CD1c-positive myeloid dendritic cell (primary cell): Measurements from ENCODE around the gene MRPL48.
"Not testable (repeated sequence)": the region's sequence is repeated elsewhere in the genome, so short reads cannot be mapped to it uniquely, and the experiment has no call there.

Experiments used
- DNase-seq: peaks from one replicate; pipeline ENCODE4 v3.0.0-alpha.2; 2016; ENCODE audit errors: extremely low spot score

MRPL48 gene

DNA sequence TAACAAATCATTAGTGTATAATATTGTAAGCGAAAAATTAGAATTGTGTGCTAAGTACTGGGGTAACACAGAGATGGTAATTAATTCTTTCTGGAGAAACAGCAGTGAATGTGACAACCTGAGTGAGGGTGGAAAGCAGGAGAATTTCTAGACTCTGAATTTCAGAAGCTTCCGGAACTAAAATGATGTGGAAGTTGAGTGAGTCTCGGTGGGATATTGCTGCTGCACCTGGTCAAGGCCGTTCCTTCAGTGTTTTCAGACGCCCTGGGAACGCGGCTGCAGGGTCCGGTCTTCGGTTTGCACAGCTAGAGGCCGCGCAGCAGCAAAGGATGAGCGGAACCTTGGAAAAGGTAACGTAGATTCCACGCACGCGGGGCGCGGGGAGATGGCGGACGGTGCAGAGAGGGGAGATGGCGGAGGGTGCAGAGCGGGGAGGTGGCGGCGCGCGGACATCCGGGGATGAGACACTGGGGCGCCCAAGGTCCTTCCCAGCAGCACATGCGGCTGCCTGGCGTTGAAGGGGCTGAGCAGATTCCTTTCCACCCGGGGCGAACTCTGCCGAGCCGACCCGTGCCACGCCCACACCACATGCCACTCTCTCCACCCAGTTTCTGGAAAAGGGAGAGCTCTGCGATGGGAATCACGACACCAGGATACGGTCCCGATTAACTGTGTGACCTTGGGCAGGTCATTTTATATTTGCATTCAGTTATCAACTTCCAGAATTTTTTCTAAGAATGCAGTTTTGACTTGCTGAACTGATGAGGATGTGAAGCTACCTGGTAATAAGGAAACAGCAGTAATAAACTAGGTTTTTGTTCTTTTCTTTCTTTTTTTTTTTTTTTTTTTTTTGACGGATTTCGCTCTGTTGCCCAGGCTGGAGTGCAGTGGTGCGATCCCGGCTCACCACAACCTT is at the start of gene MRPL48:
Gene MRPL48 (plus strand): TSS at position 232 of the 916 bp plus-strand sequence. CDS start 98 bp downstream, at position 330.
- DNase-seq, result peak; percentile 86

DNA sequence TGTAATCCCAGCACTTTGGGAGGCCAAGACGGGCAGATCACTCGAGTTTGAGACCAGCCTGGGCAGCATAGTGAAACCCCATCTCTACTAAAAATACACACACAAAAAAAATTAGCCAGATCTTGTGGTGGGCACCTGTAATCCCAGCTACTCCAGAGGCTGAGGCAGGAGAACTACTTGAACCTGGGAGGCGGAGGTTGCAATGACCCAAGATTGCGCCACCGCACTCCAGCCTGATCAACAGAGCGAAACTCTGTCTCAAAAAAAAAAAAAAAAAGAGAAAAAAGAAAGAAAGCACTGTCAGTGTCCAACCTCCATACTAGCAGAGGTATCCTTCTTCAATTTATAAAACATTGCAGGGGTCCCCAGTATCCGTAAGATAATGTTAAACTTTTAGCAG is 44.6 kb upstream of the MRPL48 start:
- no peak for DNase-seq

DNA sequence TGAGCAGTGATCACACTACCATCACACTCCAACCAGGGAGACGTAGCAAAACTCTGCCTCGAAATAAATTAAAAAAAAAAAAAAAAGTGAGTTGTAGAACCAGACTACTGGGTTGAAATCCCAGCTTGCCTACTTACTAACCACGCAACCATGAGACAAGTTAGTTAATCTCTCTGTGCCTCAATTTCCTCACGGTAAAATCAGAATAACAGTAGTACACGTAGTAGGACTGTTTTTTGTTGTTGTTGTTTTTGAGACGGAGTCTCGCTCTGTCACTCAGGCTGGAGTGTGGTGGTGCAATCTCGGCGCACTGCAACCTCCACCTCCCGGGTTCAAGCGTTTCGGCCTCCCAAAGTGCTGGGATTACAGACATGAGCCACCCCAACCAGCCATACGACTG is 41.0 kb upstream of the MRPL48 start:
- no peak for DNase-seq

DNA sequence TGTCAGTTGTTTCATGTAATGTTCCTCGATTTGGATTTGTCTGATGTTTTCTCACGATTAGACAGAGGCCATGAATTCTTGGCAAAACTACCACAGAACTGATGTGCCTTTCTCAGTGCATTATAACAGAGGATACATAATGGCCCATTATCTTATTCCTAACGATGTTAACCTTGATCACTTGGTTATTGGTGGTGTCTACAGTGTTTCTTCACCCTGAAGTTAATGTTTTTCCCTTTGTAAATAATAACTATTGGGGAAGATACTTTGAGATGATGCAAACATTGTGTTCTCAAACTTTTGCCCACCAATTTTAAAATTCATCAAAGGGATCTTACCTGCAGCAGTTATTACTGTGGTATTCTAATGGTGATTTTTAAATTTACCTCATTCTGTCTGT is 39.9 kb upstream of the MRPL48 start:
- no peak for DNase-seq

DNA sequence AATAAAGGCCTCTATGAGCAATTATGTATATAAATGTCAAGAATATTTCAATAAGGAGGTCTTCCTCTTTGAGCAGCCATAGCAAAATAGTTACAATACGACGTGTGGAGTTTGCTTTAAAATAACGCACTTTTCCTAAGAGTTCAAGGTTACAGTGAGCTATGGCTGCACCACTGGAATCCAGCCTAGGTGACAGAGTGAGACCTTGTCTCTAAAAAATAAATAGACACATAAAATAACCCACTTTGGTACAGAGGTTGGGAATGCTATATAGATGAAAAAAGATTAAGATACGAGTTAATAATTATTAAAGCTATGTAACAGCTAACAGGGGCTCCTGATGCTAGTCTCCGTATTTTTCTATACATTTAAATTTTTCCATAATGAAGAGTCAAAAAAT is 39.4 kb upstream of the MRPL48 start:
- DNase-seq, result no peak

DNA sequence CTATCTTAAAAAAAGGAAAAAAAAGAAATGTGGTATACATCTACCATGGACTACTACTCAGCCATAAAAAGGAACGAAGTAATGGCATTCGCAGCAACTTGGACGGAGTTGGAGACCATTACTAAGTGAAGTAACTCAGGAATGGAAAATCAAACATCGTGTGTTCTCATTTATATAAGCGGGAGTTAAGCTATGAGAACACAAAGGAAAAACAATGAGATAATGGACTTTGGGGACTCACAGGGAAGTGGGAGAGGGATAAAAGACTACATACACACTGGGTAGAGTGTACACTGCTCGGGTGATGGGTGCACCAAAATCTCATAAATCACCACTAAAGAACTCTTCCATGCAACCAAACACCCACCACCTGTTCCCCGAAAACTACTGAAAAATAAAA is 38.6 kb upstream of the MRPL48 start:
- DNase-seq, result no peak

DNA sequence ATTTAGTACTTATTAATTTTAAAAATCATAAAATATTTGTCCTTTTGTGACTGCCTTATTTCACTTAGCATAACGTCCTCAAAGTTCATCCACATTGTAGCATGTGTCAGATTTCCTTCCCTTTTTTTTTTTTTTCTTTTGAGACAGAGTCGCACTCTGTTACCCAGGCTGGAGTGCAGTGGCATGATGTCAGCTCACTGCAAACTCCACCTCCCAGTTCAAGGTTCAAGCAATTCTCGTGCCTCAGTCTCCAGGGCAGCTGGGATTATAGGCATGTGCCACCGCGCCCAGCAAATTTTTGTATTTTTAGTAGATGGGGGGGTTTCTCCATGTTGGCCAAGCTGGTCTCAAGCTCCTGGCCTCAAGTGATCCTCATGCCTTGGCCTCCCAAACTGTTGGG is 37.4 kb upstream of the MRPL48 start:
- peak; percentile 26 for DNase-seq

DNA sequence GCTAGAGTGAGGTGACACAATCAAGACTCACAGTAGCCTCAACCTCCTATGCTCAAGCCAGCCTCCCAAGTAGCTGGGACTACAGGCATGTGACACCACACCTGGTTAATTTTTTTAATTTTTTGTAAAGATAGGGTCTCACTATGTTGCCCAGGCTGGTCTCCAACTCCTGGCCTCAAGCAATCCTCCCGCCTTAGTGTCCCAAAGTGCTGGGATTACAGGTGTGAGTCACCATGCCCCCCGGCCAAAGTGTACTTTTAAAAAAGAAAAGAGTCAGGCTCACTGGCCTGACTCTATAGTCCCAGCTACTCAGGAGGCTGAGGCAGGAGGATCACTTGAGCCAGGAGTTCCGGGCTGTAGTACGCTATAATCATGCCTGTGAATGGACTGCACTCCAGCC is 36.8 kb upstream of the MRPL48 start:
- not testable (repeated sequence) for DNase-seq

DNA sequence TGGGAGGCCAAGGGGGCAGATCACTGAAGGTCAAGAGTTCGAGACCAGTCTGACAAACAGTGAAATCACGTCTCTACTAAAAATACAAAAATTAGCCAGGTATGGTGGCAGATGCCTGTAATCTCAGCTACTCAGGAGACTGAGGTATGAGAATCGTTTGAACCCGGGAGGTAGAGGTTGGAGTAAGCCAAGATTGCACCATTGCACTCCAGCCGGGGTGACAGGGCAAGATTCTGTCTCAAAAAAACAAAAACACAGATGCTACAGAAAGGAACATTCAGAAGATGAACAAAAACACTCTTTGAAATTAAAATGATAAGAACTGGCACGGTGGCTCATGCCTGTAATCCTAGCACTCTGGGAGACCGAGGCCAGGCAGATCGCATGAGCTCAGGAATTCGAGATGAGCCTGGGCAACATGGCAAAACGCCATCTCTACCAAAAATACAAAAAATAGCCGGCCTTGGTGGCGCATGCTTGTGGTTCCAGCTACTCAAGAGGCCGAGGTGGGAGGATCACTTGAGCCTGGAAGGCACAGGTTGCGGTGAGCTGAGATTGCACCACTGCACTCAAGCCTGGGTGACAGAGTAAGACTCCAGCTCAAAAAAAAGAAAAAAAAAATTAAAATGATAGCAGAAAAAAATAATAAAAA is 35.3 kb upstream of the MRPL48 start:
- no peak for DNase-seq

DNA sequence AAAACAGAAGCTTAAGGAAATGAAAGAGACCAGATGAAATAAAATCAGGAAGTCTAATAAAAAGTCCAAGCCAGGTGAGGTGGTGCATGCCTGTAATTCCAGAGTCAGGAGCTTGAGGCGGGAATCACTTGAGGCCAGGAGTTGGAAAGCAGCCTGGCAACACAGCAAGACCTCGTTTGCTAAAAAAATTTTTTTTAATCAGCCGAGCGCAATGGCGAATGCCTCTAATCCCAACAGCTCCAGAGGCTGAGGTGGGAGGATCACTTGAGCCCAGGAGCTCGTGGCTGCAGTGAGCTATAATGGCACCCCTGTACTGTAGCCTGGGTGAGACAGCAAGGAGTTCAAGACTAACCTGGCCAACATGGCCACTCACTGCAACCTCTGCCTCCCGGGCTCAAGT is 34.8 kb upstream of the MRPL48 start:
- no peak for DNase-seq

DNA sequence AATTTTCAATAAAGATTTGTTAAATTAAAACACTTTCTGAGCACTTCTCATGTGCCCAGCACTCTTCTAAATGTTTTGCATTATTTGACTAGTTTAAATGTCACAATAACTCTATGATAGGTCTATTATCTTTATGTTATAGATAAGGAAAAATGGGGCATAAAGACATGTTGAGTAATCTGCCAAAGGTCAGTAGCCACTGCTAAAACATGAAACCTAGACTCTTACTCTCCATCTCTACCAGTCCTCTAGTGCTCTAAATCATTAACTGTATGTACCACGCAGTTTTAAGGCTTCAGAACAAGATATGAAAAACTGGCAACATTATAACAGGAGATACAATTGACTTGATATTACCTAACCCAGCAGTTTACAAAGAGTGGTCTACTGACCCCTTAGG is 33.7 kb upstream of the MRPL48 start:
- no peak for DNase-seq

DNA sequence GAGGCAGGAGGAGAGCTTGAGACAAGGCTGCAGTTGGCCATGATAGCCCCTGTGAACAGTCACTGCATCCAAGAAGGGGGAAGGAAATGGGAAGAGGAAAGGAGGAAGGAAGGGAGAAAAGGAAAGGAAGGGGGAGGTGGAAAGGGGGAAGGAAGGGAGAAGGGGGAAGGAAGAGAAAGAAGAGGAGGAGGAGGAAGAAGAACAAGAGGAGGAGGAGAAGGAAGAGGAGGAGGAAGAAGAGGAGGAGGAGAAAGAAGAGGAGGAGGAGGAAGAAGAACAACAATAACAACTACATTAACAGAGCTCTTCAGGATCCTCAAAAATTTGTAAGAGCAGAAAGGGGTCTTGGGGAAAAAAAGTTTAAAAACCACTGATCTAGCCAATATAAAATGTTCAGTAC is 32.0 kb upstream of the MRPL48 start:
- no peak for DNase-seq

DNA sequence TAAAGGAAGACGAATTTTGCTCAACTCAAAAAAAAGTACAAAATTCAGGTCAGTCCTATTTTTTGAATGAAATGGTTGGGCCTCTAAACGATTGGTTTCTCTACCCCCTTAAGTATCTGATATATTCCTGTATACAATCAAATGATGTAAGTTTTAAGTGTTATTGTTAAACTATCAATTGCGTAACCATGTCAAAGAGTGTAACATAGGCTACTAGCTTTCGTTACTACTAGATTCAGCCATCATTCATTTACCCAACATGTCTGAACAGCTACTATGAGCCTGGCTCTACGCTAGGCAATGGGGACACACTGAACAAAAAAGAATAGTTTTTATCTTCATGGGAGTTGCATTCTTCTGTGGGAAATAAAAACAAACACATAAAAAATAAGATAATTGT is 30.1 kb upstream of the MRPL48 start:
- DNase-seq, result no peak

DNA sequence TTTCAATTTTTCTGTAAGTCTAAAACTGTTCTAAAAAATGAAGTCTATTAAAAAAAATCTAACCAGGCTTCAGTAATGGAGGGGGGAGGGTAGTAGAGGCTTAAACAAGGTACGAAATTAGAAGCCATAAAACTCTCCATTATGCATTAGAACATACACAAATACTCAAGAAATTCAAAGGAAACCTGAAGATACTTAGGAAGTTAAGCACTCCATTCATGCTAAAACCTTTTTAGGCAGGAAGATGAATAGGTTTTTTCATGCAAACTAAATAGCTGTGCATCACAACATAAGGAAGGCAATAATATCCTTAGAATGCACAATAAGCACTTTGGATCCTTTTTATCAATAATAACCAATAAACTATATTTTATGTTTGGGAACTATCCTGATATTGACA is 29.2 kb upstream of the MRPL48 start:
- no peak for DNase-seq

DNA sequence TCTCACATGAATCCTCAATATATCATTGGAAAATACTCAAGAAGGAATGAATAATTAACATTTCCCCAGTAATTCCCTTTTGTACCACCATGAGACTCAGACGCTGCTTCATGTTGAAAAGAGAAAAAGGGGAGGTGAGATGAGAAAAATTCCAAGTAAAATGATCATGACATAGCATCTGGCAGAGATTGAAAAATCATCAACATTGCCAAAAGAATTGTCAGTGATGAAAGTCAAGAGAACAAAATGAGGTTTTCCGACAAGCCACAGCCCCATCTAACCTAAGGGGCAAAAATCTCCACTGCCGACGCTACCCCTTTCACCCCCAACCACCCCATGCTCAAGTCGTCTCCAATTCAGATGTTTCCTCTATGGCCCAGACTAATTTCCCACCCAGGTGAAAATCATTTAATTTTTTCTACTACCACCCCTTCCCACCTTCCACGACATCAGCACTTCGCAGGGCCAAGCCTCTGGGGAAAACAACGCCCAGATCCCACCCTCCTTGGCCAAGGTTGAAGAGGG is 28.0 kb upstream of the MRPL48 start:
- peak; percentile 11 for DNase-seq

DNA sequence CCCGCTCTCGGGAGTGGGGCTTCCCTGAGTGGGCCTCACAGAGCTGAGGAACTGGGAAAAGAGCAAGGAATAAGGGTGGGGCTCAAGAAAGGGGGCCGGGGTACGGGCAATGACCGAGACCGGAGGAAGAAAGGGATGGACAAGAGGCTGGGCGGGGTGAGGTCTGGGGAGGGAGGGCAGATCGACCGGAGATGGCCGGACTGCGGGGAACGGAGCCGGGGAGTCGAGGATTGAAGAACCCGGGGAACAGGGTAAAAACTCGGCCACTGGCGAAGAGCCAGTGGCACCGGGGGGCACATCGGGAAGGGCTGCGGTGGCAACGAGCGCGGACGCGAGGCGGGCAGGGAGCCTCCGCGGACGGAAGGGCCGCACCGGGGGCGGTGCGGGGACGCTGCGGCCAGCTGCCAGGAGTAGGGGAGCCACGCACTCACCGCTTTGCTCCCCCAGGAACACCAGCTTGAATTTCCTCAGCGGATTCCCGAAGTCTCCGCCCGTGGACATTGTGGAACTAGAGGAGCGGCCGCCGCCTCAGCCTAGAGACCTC is 27.5 kb upstream of the MRPL48 start:
- DNase-seq, result peak; percentile 26

DNA sequence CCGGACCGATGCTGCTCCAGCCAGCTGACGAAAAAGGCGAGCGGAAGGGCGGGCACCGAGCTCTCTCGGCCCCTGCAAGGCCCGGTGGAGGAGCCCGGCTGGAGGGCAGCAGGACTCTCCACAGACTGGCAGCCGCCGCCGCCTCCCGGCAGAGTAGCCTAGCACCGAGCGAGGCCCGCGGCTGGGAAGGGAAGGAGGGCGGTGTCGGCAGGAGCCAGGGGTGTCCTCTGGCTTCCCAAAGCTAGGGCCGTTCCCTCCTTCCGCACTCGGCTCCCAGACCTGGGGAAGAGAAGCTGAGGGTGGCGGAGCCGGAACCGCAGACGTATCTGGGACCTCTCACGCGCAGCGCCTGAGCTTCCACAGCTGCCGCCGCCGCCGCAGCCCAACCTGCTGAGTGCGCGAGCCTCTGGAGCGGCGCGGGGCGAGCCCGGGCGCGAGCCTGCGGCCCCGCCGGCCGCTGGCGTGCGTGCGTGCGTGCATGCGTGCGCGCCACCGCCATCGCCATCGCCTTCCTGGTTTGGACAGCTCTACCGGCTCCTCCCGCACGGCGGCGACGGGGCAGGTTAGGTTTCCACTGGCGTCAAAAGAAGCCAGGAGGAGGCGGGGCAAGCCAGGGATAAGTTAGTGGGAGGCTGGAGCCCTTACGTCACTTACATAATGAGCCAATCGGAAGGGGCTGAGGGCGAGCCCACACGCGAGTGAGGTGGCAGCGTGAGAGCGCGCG is 26.8 kb upstream of the MRPL48 start, which contains the start of gene RAB6A:
Gene RAB6A (minus strand): TSS at position 396 of the 724 bp plus-strand sequence. CDS start 439 bp downstream, outside the sequence.
- DNase-seq, result peak; percentile 100

DNA sequence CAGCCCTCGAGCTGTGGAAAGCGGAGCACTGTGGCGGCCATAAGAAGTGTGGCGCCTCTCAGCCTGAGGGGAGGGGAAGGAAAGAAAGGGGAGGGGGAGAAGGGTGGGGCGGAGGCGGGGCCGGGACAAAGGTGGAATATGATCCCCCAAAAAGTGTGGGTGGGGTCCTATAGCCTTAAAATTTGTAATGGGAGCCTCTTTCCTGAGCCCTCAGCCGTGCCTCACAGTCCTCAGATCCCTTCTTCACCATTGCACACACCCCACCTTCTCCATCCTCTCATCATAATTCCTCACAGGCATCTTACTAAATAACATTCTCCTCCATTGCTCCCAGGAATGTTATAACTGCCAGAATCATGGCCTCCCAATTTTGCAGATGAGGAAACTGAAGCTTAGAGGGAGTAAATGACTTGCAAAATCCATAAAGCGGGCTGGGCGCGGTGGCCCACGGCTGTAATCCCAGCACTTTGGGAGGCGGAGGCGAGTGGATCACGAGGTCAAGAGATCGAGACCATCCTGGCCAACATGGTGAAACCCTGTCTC is 26.2 kb upstream of the MRPL48 start:
- peak; percentile 10 for DNase-seq

DNA sequence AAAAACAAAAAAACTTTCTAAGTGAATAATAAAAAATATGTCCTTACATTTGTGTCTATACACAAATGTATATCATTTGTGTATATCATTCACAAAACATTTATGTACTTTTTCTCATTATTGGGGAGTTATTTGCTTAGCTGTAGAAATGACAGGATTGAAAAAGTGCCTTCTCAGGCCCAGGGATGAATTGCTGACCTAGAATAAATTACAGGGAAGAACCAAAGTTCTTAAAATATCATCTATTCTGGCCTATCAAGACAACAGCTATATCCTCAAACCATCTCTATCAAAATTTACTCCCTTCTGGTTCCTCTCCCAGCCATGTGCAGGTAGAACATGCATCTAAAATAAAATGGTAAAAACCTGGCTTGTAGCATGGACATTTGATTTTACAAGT is 24.9 kb upstream of the MRPL48 start:
- DNase-seq, result no peak

DNA sequence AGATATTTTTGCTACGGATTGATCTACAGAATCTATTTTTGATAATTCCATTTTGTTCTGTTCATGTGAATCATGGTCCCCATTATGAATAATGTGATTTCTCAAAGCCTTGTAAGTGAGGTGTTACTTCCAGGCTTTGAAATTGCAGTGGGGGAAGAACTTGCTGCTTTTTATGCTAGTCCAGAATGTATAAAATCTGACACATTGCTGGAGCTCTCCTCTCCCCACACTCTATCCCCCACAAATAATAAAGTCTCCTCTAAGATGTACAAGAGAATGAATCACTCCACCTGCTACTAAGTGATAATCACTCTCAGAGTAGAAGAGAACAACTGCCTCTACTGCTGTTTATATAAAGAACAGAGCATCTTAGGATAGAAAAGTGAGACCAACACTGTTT is 20.9 kb upstream of the MRPL48 start:
- DNase-seq, result no peak

DNA sequence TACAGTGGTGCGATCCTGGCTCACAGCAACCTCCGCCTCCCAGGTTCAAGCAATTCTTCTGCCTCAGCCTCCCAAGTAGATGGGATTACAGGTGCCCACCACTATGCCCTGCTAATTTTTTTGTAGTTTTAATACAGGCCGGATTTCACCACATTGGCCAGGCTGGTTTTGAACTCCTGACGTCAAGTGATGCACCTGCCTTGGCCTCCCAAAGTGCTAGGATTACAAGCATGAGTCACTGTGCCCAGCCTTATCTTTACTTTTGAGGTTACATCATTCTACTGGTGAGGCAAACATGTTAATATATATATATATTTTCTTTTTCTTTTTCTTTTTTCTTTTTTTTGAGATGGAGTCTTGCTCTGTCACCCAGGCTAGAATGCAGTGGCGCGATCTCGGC is 16.9 kb upstream of the MRPL48 start:
- not testable (repeated sequence) for DNase-seq
